Activated T-cell treated with anti-CD3 and anti-CD28 coated beads, Interleukin-2, amount 50 U/mL, for 48 hours (primary cell): ENCODE measurements around the gene KCNK4.

Experiments
- DNase-seq, 2 experiments: peaks; one replicate each; pipeline ENCODE4 v3.0.0-alpha.2; 2020

KCNK4 gene

GRCh38 chr11:64253481-64253880, 37.6 kb upstream of the KCNK4 start:
- DNase-seq = no peak

- no peak for DNase-seq
These were observed 36.8 kb upstream of the KCNK4 start for GRCh38 chr11:64254326-64254725.

GRCh38 chr11:64255135-64256128, 35.7 kb upstream of the KCNK4 start:
- no peak for DNase-seq

- DNase-seq = no peak
These were observed 34.8 kb upstream of the KCNK4 start for GRCh38 chr11:64256300-64256699.

- no peak for DNase-seq
These were observed 32.7 kb upstream of the KCNK4 start for GRCh38 chr11:64258356-64258755.

GRCh38 chr11:64258946-64259532, 32.1 kb upstream of the KCNK4 start:
- DNase-seq = no peak

GRCh38 chr11:64259533-64260067, 31.5 kb upstream of the KCNK4 start:
- DNase-seq = no peak

- DNase-seq = no peak
These were observed 30.9 kb upstream of the KCNK4 start for GRCh38 chr11:64260147-64260708.

- no peak for DNase-seq
These were observed 29.5 kb upstream of the KCNK4 start for GRCh38 chr11:64261556-64262080.

- DNase-seq = no peak
These were observed 28.7 kb upstream of the KCNK4 start for GRCh38 chr11:64262271-64263002.

- DNase-seq = no peak
These were observed 27.8 kb upstream of the KCNK4 start for GRCh38 chr11:64263021-64263946.

GRCh38 chr11:64263947-64264317, 27.2 kb upstream of the KCNK4 start:
- no peak for DNase-seq

- DNase-seq = no peak
These were observed 26.7 kb upstream of the KCNK4 start for GRCh38 chr11:64264371-64264852.

GRCh38 chr11:64265176-64266160, 25.6 kb upstream of the KCNK4 start:
- no peak for DNase-seq

- no peak for DNase-seq
These were observed 24.8 kb upstream of the KCNK4 start for GRCh38 chr11:64266339-64266738.

GRCh38 chr11:64267207-64267945, 23.7 kb upstream of the KCNK4 start:
- DNase-seq = no peak

GRCh38 chr11:64268025-64268892, 22.8 kb upstream of the KCNK4 start:
- DNase-seq = no peak

- peak; percentile 65 to 71 for DNase-seq
These were observed 22.1 kb upstream of the KCNK4 start for GRCh38 chr11:64268893-64269539.
